B cell (primary cell): ENCODE results near the gene GTPBP6.

ENCODE experiments used
- EZH2 ChIP-seq: IDR thresholded peaks from 2 replicates; pipeline ENCODE4 v1.6.1; 2012; ENCODE audit warnings: borderline replicate concordance, low read depth, mild to moderate bottlenecking, moderate library complexity, low read length; ENCODE audit not compliant: insufficient read depth, poor library complexity, severe bottlenecking
- TF ChIP-seq, protein P1 (sequence below): fragments of 200-600 bp; IDR thresholded peaks from one replicate; pipeline ENCODE4 v1.8.0; 2022; ENCODE audit warnings: antibody characterized with exemption, mild to moderate bottlenecking

DNA sequence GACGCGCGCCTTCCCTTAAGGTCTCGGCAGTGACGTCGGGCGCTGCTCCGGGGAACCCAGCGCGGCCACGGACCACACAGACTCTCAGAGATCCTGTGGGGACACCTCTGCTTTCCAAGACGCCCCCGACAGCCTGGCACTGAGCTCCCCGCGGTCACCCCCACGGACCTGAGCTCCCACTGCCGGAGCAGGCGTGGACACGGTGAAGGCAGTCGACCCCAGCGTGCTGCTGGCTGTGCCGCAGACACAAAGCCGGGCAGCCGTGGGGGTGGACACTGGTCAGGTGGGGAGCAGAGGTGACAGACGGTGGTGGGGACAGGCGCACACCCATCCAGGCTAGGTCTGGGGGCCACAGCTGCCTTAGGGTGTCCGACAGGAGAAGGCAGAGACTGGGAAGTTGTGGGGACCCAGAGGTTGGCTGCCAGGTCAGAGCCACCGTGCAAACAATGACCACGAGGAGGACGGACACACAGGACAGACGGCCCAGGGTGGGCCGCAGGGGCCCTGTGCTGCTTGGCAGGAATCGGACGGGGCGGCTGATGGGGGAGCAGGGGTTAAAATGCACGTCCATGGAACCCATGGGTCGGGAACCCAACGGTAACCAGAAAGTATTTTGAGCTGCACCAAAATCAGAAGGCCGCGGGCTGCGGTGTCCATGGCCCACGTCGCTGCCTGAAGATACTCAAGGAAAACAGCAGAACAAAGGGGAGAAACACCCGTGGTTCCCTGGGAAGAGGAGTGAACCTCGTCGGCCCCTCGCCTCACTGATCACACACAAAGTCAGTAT is 16.6 kb upstream of the GTPBP6 start:
- TF ChIP-seq, protein P1, sequence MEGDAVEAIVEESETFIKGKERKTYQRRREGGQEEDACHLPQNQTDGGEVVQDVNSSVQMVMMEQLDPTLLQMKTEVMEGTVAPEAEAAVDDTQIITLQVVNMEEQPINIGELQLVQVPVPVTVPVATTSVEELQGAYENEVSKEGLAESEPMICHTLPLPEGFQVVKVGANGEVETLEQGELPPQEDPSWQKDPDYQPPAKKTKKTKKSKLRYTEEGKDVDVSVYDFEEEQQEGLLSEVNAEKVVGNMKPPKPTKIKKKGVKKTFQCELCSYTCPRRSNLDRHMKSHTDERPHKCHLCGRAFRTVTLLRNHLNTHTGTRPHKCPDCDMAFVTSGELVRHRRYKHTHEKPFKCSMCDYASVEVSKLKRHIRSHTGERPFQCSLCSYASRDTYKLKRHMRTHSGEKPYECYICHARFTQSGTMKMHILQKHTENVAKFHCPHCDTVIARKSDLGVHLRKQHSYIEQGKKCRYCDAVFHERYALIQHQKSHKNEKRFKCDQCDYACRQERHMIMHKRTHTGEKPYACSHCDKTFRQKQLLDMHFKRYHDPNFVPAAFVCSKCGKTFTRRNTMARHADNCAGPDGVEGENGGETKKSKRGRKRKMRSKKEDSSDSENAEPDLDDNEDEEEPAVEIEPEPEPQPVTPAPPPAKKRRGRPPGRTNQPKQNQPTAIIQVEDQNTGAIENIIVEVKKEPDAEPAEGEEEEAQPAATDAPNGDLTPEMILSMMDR, result no peak
- no peak for TF ChIP-seq EZH2
